Activated CD4-positive, alpha-beta T cell treated with anti-CD3 and anti-CD28 coated beads for 1 hour (primary cell): ENCODE data around the gene FGF18.

ENCODE experiments used
- DNase-seq: peaks from one replicate; pipeline ENCODE4 v3.0.0-alpha.2; 2020

FGF18 gene

DNA sequence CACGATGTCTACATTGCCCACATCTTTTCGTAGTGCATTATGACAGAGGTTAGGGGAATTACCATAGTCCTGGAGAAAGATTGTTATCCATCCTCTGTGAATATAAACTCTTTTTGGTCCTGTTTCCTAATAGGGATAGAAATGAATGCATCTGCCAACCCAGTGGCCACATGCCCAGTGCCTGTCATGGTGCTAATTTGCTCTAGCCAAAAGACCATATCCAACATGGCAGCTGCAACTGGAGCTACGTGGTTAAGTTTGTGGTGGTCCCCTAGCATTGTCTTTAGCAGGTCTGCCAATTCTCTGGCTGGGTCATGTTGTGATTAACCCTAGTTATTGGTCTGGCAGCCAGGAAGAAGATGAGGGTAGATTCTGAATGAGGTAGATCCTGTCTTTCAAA lies 87.5 kb downstream of the FGF18 start:
- no peak for DNase-seq
